HFF-Myc (cell line): ENCODE data around the gene NOX5.

ENCODE experiments used
- DNase-seq: peaks from one replicate; pipeline ENCODE4 v3.0.0-alpha.2; 2011; ENCODE audit warnings: low read depth; ENCODE audit errors: extremely low read depth
- H3K4me3 ChIP-seq: replicated peaks from 2 replicates; pipeline ENCODE4 v1.5.1; 2011; ENCODE audit warnings: low read depth, mild to moderate bottlenecking, control low read depth, low read length
- TF ChIP-seq, protein P1 (sequence below): IDR thresholded peaks from 2 replicates; pipeline ENCODE4 v1.5.1; 2012; ENCODE audit warnings: mild to moderate bottlenecking, low read depth, low read length, control low read depth; ENCODE audit errors: missing control alignments

Gene NOX5

GRCh38 chr15:69082021-69082502 is 67.6 kb downstream of the NOX5 start:
- no peak overlapping the region for H3K4me3 ChIP-seq
- no peak for DNase-seq
- TF ChIP-seq, protein P1, sequence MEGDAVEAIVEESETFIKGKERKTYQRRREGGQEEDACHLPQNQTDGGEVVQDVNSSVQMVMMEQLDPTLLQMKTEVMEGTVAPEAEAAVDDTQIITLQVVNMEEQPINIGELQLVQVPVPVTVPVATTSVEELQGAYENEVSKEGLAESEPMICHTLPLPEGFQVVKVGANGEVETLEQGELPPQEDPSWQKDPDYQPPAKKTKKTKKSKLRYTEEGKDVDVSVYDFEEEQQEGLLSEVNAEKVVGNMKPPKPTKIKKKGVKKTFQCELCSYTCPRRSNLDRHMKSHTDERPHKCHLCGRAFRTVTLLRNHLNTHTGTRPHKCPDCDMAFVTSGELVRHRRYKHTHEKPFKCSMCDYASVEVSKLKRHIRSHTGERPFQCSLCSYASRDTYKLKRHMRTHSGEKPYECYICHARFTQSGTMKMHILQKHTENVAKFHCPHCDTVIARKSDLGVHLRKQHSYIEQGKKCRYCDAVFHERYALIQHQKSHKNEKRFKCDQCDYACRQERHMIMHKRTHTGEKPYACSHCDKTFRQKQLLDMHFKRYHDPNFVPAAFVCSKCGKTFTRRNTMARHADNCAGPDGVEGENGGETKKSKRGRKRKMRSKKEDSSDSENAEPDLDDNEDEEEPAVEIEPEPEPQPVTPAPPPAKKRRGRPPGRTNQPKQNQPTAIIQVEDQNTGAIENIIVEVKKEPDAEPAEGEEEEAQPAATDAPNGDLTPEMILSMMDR: no peak

DNA sequence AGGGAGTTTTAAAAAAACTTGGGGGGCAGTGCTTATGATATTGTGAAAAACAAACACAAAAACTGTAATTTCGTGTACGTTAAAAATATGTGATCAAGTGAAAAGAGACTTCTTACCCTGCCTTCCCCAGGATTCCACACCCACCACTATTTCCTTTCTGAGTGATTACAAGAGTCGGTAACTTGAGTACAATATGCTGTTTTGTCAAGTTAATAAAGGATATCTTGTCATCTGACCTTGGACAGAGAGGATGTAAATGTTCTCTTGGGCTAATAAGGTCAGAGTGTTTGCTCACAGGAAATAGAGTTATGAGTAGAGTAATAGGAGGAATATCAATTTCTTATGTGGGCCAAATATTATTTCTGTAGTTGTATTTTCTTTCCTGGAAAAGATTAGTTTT is 68.1 kb downstream of the NOX5 start:
- no peak overlapping the region for H3K4me3 ChIP-seq
- TF ChIP-seq, protein P1: no peak
- no peak for DNase-seq

DNA sequence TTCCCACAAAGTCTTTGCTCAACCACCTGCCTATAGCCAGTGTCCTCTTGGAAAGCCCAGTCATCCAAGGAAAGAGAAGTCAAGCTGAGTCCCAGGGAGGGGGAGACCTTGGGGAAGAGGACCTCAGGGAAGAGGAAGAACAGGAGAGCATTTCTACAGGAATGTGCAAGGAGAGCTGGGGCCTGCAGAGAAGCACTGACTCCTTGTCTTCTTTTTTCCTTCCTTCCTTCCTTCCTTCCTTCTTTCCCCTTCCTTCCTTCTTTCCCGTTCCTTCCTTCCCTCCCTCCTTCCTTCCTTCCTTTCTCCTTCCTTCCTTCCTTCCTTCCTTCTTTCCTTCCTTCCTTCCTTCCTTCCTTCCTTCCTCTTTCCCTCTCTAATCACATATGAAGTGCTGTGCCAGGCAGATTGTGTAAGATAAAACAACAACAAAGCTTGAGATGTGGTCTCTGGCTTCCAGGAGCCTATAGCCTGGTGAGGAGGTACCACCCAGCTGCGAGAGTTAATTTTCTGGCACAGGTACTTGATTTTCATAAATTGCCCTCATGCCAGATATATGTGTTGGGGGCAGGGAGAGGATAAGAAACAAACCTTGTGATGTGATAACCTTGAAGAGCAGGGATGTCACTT is 70.0 kb downstream of the NOX5 start:
- no peak overlapping the region for H3K4me3 ChIP-seq
- DNase-seq: no peak
- TF ChIP-seq, protein P1: no peak

GRCh38 chr15:69085325-69086081 is 71.0 kb downstream of the NOX5 start:
- TF ChIP-seq, protein P1: no peak
- no peak for DNase-seq
- no peak overlapping the region for H3K4me3 ChIP-seq

DNA sequence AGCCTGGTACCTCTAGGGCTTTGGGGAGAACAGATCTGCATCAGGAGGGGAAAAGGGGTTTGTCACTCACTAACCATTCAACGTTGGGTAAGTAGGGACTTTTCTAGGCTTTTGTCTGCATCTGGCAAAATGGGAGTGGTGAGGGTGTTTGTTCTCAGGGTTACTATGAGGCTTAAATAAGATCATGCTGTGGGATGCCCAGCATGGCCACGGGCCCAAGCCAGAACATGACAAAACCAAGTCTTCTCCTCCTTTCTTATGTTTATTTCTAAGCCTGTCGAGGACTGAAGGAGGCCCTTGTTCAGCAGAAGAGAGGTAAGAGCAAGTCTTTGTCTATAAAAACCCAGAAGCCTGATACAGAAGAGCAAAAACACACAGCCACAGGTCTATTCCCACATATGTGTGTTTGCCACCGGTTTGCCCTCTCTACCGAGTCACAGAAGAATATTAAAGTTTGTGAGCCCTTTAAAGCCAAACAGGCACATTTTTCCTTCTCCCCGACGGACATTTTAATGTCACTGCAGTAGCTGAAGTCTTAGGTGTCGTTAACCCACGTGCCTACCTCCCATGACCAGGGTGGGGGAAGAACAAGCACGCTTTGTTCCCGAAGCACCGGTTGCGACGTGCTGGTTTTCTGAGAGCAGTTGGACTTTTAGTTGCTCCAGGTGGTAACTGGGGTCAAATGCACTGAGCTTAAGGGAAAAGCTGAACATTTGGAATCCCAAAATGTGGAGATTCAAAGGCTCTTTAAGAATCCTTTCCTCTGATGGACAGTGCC is 72.1 kb downstream of the NOX5 start:
- TF ChIP-seq, protein P1: no peak
- DNase-seq: no peak
- H3K4me3 ChIP-seq: no peak overlapping the region

DNA sequence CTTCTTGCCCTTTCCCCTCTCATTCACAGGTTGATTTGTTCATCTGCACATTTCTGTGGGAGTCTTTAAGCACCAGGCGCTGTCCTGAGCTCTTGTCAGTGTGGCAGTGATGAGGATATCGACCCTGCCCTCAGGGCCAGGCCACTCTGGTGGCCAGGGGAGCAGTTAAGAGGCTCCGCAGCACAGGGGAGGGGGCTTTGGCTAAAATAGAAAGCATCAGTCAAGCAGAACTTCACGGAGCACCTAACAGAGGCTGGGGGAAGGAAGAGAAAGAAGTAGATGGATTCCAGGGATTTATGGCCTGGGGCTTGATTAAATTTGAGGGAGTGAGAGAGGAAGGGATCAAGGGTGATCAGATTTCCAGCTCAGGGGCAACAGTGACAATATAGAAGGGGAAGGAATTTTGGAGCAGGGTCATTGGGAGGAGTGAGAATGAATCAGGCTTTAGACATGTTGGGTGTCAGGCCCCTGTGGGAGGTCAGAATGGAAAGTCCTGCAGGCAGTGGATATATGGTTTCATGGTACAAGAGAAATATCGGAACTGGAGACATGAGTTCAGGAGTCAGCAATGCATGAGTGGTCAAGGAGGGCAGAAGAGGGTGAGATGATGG is 73.0 kb downstream of the NOX5 start:
- DNase-seq: no peak
- TF ChIP-seq, protein P1: no peak
- H3K4me3 ChIP-seq: no peak overlapping the region
